Effector CD4-positive, alpha-beta T cell (primary cell): ENCODE measurements around the gene FCHSD2.
"Not testable (repeated sequence)": the region's sequence is repeated elsewhere in the genome, so short reads cannot be mapped to it uniquely, and the experiment has no call there.

Source experiments
- DNase-seq: peaks from one replicate; pipeline ENCODE4 v3.0.0-alpha.2; 2020

Gene FCHSD2

DNA sequence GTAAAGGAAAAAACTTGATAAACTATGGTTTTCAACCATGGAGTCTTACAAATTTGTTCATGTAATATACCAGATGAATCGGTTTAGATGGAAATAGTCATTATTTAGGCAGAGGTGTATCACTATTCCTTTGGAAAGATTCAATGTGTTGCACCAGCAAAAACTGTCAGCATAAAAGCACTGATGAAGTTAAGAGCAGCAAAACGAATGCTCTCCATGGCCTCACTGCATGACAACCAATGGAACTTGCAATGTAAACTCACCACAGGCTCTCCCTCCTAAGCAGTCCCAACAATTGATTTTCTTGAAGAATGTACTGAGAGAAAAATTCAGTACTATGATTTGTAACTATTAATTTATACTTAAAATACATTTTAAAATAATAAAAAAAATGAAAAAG is 139.9 kb downstream of the FCHSD2 start:
- DNase-seq: no peak

DNA sequence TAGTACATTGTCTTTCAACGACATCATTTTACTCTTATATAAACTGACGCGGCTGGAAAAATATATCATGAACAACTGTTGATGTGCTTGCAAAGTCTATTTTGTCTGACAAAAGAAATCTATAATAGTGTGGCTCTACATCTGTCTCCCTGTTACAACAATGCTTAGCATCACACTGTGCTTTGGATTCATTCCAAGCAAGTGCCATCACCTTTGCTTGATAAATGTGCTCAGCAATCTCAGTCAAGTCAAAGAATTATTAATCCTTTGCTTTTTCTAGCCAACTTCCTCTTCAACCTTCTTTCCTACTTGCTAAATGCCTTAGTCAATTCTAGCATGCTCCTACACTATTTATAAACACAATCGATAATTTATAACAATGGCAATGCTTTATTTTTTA is 140.5 kb downstream of the FCHSD2 start:
- DNase-seq: no peak

DNA sequence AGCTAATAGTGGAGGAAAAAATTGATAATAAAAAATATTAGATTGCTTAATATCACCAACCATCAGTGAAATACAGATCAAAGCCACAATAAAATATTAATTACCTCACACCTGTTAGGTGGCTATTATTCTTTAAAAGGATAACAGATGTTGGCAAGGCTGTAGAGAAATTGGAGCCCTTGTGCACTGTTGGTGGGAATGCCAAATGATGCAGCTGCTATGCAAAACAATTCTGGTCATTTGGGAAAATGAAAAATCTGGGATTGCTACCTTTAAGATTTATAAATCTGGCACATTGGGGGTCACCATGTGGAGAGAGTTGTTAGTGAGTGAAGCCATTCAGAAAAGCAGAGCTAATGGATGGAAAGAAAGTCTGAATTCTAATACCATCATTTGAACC is 143.4 kb downstream of the FCHSD2 start:
- DNase-seq: no peak

DNA sequence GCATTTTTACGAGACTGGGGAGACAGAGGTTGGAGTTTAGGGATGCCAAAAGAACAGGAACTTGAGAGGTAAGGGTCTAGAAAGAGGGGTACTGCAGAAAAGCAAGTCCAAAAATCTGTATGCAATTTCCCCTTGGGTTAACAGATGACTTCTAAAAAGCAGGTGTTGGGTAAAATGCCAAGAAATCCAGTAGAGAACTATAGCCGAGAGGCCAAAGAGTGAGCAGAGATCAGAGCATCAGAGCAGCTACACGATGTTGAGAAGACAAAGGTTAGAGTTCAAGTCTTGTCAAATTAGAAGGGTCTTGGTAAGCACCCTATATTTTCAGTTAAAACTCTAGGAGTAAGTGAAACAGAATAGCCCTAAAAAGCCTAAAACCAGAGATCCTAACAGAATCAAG is 145.2 kb downstream of the FCHSD2 start:
- no peak for DNase-seq

DNA sequence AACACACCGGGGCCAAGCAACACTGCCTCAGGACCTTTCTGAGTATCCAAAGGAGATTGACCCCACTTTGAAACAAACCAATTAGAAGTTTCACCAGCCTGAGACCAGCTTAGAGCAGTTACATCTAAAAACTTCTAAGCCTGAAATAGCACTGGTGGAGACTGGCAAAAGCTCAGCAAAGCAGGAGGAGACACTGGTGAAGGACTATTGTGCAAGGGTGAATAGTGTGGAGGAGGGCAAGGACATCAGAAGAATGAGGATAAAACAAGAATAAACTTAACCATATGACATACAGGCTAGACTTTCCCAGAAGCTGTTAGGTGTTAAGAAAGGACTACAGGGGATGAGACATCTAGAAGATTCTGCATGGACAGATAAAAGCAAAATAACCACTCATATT is 152.4 kb downstream of the FCHSD2 start:
- DNase-seq: no peak

DNA sequence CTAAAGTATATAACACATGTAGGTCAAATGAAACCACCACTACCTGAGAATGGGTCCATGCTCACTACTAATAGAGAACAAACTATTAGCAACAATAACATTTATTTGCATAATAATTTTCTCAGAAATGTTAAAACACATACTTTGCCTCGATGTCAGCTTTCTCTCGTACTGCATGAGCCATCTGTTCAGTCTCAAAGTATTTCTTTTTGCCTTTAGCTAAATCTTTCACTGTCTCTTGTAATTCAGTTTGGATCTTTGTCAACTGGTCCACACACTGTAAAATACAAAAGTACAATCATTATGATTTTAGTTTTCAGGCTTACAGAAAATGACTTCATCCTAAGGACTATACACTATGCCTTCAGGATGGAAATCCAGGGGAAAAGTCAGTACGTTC is 153.3 kb downstream of the FCHSD2 start:
- DNase-seq: no peak

DNA sequence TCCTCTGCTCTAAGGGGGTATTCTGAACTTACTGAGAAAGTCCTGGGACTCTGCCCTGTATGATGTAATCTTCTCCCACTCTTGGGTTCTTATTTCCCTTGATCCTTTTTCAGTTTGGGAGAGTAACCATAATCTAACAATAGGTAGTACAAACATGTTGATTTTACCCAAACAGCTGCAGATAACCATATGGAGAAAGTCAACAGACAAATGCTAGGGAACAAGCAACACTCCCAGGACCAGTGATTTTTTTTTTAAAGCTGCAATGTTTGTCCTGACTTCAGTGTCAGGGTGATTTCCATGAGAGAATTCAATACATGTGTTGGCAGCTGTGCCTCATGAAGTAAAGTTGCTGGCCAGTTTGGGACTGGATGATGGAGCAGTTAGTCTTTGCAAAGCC is 156.5 kb downstream of the FCHSD2 start:
- DNase-seq: no peak

DNA sequence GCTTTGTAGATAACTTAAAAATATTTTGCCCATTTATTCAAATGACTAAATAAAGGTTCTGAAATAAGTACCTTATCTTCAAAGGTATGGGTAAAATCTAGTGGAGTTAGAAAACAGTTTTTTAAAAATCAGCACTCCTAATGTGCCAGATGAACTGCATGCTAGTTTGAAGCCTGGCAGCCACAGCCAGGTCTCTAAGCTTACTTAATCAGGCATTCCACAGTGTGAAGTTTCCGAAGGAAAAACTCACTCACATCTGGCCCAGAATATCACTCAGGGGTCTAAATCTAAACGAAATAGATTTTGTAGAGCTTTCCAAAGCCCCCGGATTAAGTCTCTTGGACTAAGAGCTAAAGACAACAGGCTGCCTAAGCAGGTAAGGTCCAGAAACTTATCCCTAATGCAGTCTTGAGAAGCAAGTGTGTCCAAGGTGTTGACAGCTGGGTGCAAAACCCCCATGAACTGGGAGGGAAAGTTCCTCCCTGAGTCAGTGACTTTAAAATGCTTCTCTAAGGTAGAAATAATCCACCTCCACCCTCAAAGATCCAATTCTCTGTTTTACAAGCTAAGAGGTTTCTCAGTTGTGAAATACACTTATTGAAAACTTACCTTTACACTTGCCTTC is 157.6 kb downstream of the FCHSD2 start:
- no peak for DNase-seq

DNA sequence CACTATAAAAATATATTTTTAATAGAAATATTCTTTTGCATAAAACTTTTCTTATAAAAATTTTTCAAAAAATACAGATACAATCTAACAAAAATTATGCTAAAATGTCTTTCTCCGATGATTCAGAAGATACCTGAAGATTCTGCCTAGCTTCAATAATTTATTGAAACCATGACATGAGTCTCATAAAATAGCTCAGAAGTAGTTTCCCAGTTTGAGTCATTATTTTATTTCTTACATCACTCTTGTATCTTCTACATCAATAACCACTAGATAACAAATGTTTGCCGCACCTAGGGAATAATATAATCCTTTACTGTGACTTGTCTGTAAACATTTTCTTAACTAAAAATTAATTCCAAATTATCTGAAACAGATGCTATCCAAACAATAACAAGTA is 158.6 kb downstream of the FCHSD2 start:
- no peak for DNase-seq

DNA sequence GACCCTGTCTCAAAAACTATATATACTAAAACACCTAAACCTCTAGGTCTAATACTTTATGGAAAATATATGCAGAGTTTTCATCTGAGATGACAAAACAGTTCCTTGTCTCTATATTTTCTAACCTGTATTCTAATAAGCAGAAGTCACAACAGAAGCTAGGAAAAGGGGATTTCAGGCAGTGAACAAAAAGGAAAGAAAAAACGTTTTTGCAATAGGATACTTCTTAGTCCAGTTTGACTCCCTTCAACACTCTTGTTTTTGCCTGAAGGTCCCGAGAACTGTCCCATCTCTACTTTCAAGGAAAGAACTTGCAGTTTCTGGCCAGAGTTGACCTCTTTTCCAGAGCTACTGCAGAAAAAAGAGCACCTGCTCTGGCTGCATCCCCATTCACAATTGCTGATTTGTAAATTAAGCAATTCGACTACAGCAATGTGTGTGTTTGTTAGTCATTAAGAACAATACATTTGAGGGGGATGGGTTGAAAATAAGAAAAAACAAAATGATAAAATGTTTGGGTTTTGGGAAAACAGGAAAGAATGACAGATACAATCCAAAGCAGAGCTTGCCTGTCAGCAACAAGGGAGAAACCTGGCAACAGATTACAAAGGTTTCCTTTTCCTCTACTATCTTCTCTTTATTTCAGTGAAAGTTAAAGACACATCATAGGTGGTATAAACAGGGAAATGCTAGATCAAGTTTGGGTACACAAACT is 160.0 kb downstream of the FCHSD2 start:
- DNase-seq: no peak

DNA sequence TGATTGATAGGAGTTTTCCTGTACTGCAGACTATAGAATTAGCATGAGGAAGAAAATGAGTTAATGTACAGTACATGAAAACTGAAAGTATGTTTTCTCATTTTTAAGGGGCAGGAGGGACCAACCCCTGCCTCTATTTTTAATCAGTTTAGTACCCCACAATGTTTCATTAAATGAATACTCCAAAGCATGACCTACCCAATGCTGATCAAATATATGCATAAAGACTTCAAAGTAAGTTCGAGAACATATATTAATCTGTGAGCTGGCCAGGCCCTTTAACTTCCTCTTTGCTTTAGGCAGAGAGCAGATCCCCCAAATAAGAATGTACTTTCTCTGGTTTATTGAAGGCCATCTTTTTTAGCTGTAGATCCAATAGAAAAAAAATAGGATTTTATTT is 161.0 kb downstream of the FCHSD2 start:
- no peak for DNase-seq

DNA sequence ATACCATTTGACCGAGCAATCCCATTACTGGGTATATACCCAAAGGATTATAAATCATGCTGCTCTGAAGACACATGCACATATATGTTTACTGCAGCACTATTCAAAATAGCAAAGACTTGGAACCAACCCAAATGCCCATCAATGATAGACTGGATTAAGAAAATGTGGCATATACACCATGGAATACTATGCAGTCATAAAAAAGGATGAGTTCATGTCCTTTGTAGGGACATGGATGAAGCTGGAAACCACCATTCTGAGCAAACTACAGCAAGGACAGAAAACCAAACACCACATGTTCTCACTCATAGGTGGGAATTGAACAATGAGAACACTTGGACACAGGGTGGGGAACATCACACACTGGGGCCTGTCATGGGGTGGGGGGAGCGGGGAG is 164.3 kb downstream of the FCHSD2 start:
- DNase-seq: not testable (repeated sequence)

DNA sequence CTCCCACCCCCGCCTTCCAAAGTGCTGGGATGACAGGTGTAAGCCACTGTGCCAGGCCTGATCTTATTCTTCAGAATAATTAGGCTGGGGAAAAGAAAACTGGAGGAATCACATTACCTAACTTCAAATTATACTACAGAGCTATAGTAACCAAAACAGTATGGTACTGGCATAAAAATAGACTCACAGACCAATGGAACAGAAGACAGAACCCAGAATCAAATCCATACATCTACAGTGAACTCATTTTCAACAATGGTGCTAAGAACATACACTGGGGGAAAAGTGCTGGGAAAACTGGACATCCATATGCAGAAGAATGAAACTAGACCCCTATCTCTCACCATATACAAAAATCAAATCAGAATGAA is 165.6 kb downstream of the FCHSD2 start:
- DNase-seq: not testable (repeated sequence)

DNA sequence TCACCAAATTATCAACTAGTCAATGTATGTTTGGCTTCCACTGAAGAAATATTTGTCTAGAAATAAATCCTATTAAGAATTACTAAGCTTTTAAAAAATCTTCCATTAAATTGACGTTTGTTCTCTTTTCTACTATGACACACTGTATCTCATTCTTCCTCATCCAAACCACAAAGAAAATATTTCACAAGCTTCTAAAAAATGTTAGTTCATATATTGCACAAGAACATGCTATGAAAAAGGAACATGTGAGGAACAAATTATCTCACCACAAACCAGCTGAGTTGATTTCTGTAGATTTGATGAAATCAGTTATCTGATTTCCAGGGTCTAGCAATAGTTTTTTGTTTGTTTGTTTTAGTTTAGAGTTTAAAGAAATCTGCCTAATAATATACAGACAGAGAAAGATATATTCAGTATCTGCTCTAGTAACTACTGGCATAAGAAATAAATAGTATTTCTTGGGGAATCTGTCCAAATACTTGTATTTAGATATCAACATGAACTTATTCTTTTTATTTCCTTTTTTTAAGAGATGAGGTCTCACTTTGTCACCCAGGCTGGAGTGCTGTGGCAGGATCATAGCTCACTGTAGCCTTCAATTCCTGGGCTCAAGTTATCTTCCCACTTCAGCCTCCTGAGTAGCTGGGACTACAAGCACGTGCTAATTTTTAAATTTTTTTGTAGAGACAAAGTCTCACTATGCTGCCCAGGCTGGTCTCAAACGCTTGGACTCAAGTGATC is 166.2 kb downstream of the FCHSD2 start:
- DNase-seq: no peak

DNA sequence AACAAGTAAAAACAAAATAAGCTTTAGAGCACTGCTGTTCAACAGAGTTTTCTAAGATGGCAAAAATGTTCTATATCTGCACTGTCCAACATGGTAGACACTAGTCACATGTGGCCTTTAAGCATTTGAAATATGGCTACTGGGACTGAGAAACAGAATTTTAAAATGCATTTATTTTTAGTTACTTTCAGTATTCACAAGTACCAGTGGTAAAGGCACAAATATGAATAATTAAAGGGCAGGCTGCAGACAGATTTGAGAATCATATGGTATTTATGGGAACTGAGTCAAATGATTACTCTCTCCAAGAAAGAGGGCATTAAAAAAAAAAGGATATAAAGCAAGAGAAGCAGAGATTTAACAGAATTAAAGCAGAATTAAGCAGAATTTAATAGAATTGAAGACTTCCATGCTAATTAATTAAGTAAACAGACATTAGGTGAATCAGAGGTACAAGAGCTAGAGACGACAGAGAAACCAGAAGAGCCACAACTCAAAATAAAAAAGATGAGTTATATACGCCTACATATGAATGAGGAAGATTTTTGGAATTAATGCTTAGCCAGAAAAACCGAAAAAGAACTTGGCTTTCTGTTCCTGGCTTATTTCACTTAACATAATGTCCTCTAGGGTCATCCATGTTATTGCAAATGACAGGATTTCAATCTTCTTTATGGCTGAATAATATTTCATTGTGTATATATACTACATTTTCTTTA is 167.5 kb downstream of the FCHSD2 start:
- DNase-seq: no peak

DNA sequence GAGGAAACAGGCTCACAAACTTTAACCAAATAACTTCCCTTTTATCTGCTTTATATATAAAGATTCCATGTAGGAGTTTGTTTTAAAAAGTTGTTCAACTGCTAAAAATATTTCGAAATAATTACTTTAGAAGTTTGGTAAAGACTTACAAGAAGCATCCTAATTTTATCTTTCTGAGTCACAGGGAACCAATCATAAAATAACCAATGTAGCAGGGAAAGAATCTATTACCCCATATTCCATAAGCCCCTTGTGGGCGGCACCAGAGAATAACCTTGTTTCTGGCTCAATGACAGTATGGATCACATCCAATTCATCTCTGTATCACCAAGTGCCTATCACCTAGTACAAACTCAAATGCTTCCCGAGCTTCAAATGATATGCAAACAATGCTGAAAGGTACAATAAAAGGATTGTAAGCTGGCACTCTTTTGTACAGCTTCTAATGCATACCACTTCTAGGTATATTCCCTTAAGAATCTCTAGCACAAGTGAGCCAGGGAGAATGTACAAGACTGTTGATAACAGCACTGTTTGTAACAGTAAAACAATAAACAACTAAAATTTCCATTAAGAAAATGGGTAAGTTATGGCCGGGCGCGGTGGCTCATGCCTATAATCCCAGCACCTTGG is 169.5 kb downstream of the FCHSD2 start:
- no peak for DNase-seq

DNA sequence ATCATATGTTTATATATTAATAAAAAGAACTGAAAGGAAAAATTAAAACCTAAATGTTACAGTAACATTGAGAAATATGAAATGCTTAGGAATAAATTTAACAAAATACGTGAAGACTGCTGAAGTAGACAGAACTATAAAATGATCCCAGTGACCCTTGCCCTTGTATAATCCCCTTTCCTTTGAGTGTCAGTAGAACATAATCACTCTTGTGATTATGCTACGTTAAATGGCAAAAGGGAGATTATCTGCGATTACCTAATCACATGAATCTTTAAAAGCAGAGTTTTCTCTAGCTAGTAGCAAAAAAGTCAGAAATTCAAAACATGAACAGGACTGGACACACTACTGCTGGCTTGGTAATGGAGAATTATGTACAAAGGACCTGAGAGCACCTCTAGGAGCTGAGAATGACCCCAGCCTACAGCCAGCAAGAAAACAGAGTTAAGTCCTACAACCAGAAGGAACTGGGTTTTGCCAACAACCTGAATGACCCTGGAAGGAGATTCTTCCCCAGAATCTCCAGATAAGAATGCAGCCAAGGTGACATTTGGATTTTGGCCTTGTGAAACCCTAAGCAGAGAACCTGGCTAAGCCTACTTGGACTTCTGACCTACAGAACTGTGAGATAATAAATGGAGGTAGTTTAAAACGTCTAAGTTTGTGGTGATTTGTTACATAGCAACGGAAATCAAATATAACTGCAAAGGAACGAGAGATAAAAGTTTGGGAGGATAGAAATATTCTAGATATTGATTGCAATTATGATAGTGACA is 170.7 kb downstream of the FCHSD2 start:
- DNase-seq: no peak

DNA sequence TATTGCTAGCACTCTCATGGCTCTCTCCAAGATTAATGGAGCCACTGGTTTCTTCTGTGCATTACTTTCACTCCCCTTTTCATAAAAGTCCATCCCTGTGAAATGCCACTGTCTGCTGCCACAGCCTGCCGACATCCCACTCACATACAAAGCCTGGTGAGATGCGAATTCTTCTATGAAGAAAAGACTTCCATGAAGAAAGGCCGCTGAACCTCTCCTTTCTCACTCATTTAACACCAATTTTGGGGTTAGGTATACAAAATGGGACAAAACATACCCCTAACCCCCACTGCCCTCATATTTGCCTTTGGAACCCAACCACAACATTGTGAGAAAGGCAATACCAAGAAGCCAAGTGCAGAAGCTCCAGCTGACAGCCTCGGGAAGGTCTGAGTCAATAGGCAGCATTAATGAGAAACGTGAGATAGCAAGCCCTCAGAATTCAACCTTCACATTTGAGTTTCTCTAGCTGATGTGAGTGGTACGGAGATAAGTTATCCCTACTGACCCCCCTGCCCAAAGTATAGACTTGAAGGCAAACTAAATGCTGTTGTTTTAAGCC is 171.5 kb downstream of the FCHSD2 start:
- no peak for DNase-seq

DNA sequence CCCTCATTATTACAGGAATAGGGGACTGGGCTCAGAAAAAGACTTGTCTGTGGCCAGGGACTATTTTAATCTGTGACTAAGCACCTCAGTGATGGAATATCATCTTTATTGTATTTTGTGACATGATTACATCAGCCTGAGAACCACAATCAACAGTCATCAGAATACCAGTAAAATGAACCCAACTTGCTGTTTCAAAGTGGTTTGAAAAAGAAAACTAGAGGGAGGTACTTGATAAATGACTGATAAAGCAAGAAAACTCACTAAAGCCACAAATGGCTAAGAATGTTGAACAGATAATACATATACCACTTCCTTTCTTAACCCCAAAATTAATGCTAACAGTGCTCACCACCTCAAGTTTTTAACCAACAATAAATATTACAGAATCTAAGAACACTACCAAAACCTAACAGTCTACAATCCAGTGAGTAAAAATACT is 172.2 kb downstream of the FCHSD2 start:
- no peak for DNase-seq

DNA sequence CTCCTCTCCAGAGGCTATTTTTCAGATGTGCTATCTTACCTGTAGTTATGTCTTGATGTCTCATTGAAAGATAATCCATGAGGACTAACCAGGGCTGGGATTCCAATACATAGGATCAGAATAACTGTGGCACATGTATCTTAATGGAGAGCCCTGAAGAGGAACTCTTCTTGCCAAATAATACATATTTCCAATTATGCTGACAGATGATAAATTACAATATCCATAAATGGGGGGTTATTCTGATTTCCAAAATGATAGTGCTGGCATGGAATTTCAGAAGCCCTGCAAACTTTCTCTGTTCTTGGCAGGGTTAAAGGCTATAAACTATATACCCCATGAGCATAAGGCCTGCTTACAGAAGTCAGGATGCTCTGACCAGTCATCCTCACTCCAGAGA is 173.7 kb downstream of the FCHSD2 start:
- no peak for DNase-seq

DNA sequence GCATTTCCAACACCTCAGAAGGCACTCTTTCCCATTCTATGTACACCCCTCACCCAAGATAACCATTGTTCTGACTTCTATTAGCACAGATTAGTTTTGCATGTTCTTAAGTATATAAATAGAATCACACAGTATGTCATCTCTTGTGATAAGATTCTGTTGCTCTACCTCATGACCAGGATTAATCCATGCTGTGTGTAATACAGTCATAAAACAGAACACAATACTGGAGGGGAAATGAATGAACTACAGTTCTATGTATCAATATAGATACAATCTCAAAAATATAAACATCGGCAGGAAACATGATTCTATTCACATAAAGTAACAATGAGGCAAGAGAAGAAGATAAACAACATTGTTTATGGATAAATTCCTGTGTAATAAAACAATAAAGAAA is 176.4 kb downstream of the FCHSD2 start:
- no peak for DNase-seq

DNA sequence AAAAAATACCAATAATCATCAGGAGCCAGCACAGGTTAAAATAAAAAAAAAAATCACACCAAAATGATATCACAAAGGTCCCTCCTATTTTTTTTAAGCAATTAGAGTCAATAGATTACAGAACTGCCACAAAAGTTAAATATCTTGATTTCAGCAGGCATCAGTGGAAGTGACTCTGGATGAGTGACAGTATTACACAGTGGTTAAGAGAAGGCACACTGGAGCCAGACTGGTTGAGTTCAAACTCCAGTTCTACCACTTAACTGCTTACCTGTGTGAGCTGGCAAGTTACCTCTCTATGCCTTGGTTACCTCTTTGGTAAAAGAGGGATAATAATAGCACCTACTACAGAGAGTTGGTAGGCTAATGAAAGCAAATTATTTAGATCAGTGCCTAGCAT is 179.4 kb downstream of the FCHSD2 start:
- DNase-seq: no peak
